ENCODE measurements around the gene MEGF6.

The MEGF6 gene

DNA sequence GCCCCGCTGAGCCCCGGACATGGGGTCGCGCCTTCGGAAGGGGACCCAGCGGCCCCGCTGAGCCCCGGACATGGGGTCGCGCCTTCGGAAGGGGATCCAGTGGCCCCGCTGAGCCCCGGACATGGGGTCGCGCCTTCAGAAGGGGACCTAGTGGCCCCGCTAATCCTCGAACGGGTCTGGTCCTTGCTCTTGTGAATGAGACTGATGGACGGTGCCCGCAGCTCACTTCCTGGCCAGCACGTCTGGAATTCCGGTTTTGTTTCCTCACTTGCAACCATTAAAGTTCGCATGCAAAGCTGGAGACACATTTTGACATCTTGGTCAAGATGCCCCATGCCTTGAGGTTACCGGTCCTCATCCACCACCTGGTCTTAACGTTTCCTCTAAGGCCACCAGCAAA is 33.0 kb upstream of the MEGF6 start:
- FAIRE-seq (no peak), DNase-seq (ENCODE audit: low spot score) (no peak)

DNA sequence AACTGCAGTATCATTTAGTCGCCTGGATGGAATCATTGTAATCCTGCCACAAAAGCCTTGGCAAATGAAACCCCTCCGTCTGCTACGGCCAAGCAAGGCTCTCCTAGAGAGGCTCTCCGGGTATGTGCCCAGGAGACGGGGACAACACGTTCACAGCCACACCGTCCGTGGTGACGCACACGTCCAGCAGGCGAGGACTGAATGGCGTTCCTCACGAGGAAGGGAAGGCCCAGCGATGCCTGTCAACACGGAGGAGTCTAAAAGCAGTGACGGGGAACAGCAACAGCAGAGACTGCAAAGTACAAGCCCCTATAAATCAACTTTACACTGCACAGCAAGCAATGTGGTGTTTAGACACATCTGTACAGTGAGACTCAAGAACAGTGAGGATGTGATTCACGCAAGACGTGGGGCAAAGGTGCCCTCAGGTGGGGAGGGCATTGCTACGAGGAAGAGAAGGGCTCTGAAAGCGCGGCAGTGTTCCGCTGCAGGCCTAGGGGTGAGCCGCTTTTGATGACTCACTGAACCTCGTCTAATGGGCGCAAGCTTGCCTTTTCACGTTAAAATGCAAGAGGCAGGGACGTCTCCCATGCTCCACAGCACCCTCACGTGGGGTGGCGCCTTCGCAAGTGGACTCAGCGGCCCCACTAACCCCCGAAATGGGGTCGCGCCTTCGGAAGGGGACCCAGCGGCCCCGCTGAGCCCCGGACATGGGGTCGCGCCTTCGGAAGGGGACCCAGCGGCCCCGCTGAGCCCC is 31.8 kb upstream of the MEGF6 start:
- FAIRE-seq: no peak

DNA sequence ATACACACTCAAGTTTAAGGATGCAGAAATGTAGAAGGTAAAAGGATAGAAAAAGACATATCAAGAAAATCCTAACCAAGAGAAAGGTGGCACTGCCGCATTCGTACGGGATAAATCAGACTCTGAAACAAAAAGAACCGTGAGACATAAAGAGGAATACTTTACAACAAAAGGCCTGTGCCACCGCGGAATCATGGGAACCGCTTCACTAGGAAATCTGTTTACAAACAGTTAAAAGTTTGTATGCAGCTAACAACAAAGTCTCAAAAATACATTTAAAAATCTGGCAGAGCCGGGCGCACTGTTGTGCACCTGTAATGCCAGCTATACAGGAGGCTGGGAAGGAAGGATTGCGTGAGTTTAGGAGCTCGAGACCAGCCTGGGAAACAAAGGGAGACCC is 30.5 kb upstream of the MEGF6 start:
- no peak for DNase-seq (ENCODE audit: low spot score)

More for the DNA sequence above, 31.8 kb upstream of the MEGF6 start:
- no peak for DNase-seq (ENCODE audit: low spot score)

DNA sequence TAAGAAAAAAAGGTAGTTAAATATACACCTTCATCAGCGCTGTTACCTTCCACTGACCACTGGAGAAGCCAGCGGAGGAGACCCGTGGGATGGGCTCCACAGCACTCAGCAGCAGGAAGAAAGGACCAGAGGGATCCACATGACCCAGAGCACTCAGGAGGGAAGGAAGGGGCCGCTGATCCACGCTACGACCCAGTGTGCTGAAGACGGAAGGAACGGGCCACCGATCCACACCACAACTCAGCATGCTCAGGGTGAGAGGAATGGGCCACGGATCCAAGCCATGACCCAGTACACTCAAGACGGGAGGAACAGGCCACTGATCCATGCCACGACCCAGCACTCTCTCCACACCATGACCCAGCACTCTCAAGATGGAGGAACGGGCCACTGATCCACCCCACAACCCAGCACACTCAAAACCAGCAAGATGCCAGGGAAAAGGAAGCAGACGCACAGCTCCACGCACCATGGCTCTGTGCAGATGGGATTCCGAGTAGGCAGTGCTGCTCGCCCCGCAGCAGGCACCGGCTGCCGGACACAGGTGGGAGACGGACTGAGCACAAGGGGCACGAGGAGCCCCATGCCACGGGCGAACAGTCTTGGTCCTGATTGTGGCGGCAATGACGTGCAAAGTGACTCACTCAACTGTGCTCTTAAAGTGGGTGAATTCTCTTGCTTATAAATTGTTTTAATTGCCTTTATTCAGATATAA is 29.9 kb upstream of the MEGF6 start:
- FAIRE-seq: no peak

More for the DNA sequence above, 30.5 kb upstream of the MEGF6 start:
- FAIRE-seq: no peak

DNA sequence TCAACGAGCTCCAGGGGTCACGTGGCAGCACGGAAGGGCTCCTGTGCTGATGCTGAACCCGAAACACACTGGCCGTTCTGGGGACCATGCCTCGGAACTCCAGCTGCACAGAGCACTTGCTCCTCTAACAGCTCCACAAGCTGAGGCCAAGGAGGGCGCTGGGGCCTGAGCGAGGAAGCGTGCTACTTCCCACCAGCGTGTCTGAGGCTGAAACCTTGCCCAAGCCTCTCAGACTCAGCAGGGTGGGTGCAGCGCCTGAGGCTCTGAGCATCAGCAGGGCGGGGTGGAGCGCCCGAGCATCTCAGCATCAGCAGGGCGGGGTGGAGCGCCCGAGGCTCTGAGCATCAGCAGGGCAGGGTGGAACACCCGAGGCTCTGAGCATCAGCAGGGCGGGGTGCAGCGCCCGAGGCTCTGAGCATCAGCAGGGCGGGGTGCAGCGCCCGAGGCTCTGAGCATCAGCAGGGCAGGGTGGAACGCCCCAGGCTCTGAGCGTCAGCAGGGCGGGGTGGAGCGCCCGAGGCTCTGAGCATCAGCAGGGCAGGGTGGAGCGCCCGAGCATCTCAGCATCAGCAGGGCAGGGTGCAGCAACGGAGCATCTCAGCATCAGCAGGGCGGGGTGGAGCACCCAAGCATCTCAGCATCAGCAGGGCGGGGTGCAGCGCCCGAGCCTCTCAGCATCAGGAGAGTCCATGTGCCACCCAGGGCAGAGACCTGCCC is 29.0 kb upstream of the MEGF6 start:
- FAIRE-seq (no peak), DNase-seq (ENCODE audit: low spot score) (no peak)

More for the DNA sequence above, 29.9 kb upstream of the MEGF6 start:
- DNase-seq (ENCODE audit: low spot score): no peak

DNA sequence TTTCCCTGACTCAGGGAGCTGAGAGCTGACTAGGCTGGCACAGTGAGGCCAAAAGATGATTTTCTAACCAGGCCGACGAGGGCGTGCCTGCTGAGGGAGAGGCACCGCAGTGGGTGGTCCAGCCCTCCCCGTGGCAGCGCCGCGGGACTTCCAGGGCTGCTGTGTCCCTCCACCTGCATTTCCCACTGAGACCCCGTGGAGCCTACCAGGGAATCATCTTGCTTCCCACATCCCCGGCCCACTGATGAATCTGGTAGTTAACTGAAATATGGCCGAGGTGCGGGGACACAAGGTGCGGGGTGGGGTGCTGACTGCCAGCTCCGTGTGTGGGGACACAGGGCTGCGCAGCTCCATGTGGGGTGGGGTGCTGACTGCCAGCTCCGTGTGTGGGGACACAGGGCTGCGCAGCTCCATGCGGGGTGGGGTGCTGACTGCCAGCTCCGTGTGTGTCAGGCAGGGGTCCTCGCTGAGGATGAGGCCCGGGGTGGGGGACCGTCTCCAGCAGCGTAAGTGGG is 28.1 kb upstream of the MEGF6 start:
- FAIRE-seq (no peak), DNase-seq (ENCODE audit: low spot score) (no peak)

DNA sequence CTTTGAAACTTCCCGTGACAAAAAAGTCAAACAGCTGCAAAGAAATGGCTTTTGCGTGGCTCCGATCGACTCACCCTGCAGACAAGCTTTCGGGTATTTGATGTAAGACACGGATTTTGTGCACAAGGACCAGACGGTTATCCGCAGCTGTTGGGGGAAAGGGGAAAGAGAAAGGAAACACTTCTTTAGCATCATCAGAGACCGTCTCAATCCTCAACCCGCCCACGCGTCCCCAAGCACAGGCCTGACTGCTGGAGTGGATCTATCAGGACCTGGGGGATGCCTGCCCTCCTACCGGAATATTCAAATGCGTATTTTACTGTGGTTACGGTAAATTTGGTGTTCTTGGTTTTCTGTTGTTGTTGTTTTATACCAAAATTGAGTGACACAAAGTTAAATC is 27.4 kb upstream of the MEGF6 start:
- DNase-seq (ENCODE audit: low spot score) (no peak), FAIRE-seq (no peak)

DNA sequence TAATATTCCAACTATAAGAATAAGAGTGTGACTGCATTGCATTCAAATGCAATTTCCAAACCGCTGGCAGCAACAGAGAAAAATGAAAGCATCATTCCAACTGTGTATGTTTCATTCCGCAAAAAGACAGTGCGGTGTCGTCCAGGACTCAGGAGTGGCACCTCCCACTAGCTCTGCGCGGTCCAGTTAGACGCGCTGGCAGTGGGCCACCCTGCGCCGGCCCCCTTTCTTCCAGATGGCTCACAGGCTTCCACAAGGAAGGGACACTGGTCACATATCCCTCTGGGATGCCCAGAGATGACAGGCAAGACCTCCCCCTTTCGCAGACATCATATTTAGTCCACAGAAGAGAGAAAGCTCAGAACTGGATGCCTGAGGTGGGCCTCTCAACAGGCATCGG is 26.7 kb upstream of the MEGF6 start:
- DNase-seq (ENCODE audit: low spot score): no peak
- no peak for FAIRE-seq

DNA sequence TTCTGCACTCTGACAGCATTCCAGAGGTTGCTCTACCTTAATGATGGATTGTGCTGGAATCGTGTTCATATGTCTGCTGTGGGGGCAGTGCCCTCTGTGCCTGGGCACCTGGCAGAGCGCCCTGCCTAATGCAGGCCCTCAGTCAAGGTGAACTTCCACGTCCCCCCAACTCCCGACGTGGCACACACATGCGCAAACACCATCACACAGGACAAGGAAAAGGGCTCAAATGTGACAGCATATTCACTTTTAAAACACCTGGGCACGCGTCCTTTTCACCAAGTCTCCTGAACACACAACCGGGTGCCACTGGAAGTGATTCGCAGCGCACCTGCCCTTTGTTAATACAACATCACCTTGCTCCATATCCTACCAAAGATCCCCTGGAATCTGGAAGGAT is 25.2 kb upstream of the MEGF6 start:
- no peak for DNase-seq (ENCODE audit: low spot score)
- FAIRE-seq: no peak

DNA sequence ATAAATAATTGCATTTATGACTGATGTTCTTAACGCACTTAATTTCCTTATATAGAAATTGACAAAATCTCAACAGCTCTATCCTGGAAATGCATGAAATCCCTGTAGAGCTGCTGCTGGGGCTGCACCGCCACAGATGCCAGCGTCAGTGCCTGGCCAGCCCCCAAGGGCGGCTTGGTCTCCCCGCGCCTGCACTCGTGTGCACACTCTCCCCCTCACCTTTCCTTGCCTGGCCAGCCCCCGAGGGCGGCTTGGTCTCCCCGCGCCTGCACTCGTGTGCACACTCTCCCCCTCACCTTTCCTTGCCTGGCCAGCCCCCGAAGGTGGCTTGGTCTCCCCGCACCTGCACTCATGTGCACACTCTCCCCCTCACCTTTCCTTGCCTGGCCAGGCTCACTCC is 24.8 kb upstream of the MEGF6 start:
- FAIRE-seq (no peak), DNase-seq (ENCODE audit: low spot score) (no peak)

DNA sequence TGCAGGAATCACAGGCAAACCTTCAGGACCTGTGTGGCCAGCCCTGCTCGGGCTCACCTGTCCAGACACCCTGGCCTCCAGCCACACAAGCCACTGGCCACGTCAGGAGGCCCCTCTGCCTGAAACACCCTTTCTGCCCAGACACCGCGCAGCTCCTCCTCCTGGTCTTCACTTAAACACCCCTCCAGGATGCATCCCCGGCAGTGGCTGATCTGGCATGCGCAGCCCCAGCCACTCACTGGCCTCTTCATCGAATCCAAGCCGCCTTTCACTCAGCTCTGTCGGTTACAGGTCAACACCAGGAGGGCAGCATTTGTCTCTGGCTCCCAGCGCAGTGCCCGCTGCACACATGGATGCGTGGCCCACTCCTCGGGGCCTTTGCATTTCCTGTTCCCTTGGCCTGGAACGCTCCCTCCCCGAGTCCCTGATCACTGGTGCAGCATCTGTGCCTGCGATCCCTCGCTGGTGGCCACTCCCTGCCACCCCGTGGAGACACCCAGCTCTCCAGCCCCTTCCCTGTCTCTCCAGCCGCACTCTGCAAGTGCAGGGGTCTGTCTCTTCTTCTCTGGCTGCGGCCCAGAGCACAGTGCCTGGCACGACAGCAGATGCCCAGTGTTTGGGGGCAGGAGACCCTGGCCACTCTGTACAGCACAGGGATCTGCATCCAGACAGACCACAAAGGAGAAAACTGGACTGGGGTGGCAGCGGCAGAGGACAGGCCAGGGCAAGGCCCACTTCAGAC is 22.9 kb upstream of the MEGF6 start:
- FAIRE-seq (no peak), DNase-seq (ENCODE audit: low spot score) (no peak)

DNA sequence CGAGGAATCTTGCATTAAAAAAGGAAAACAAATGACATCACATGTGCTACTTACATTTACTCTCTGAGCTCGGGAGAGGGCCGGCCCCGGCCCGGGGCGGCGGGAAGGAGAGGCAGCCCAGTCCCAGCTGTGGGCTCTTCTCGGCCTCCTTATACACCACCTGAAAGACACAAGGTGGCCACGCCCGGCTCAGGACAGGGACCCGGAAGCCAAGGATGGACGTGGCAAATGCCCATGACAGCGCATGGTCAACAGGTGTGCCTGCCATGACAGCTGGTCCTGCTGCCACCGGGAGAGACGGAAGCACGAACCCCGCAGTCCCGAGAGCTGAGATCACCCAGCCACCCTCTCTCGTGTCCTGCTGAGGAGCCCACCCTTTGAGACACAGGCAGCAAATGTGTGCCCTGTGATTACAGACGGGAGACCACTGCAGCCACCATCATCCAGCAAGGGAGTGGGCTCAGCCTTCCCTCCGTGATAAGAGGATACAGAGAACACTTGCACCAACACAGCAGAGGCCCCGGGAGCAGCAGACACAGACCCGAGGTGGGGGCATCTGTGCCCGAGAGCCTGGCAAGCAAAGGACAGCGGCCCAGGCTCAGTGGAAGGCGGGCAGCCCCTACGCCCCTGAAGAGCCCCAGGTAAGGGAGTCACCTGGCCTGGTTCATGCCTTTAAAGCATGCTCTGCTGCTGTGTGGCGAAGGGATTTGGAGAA is 22.2 kb upstream of the MEGF6 start:
- FAIRE-seq (no peak), DNase-seq (ENCODE audit: low spot score) (no peak)

DNA sequence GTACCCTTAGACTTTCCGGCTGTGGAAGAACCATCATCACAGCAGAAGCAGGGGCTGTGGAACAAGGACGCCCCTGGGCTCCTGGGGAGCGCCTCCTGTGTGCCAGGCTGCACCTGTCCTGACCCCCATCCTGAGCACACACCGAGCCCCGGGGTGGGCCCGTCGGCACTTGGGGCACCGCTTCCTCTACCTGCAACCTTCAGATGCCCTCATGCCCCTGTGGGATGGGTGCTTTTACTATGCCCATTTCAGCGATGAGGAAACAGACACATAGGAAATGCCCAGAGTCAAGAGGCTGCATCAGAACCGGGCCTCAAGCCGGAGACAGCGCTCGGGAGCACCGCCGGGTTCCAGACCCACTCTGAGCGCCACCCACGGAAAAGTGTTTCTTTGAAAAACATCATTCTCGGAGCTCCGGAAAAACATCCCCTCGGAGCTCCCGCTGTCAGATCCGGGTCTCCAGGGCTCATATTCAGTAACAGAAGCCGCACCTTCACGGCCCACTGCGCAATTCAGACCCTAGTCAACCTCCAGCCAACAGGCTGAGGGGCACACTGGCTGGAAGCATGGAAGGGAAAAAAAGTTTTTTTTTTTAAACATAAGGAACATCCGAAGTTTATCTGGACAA is 21.5 kb upstream of the MEGF6 start:
- FAIRE-seq (no peak), DNase-seq (ENCODE audit: low spot score) (no peak)

DNA sequence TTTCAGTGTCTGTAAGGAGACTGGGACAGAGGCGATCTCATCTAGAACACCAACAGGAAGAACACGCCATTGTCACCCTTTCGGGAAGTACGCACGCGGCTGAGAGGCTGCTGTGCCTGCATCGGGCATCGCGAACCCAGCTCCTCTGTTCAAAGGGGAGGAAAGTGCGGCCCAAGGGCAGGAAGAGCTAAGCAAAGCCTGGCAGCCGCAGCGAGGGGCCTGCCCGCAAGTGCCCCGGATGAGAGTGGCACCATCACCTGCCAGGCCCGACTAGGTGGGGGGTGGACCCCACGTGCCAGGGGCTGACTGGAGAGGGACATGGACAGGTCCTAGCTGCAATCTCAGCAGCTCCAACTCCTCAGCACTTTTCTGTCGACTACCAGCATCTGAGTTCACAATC is 21.0 kb upstream of the MEGF6 start:
- FAIRE-seq (no peak), DNase-seq (ENCODE audit: low spot score) (no peak)

DNA sequence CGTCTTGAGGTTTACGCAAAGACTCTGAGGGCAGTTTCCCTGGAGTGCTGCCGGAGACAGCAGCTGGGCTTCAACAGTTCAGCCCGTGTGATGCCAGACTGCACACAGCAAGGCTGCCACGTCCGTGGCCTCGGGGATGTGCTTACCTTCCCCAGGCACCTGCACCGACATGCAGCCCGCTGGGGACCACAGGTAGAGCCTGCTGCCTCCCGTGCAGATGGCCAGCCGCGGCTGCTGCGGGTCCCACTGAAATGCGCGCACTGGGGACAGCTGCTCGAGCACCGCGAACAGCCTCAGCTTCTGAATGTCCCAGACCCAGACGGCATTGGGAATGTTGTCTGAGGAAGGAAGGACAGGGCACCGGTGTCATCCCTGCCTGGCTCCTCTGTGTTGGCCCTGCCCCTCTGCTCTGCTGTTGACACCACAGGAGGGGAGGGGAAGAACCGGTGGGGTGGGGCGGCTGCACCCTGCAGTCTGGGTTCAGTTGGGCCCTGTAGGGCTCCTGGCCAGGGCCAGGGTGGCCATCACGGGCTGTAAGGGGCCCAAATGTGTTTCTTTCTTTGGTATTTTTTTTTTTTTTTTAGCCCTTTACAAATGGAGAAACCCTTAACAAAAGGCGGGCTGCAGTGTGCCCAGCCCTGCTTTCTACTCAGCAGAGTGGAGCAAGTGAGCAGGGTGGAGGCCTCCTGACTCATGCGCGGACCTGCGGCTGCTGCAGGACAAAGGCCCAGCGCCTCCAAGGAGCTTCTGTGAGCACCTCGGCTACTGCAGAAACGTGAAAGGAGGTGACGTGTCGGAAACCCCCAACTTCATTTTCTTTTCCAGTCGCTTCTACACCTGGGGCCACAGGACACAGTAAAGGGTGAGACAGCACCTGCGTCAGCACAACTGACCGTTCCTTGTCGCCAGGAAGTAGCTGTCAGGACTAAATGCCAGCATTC is 20.3 kb upstream of the MEGF6 start:
- FAIRE-seq (no peak), DNase-seq (ENCODE audit: low spot score) (no peak)

DNA sequence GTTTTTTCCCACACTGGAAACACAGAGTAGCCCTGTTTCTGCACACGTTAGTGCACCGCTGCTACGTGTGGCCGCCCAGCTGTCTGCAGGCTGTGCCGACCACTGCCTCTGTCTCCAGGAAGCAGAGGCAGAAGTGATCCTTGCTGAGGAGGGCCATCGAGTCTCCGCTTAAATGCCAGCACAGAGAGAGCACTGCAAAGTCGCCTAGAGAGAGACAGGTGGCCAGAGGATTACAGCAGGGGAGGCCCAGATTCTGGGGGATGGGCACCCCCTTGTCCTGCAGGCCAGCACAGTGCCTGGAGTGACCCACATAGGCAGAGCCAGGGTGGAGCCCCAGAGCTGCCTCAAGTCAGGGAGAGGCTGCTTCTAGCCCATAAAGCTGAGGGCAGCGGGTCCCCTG is 19.6 kb upstream of the MEGF6 start:
- no peak for DNase-seq (ENCODE audit: low spot score)
- FAIRE-seq: no peak

DNA sequence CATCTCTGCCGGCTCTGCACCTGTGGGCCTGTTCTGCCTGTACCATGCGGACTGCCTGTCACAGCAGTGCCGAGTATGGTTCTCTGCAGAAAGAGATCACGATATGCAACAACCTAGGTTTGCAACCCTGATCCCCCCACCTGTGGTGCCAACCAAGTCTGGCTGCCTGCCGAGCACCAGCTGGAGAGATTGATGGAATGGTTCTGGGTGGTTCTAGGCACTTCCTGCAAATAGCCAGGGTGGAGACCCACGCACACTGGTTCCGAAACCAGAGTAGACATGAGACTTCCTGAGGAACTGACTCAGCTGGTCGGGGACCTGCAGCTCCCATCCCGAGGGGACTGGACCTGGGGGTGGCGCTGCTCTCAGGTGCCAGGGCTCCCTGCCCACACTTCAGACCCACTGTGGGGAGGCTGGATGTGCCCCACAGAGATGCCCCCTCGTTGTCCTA is 18.9 kb upstream of the MEGF6 start:
- no peak for DNase-seq (ENCODE audit: low spot score)
- no peak for FAIRE-seq

DNA sequence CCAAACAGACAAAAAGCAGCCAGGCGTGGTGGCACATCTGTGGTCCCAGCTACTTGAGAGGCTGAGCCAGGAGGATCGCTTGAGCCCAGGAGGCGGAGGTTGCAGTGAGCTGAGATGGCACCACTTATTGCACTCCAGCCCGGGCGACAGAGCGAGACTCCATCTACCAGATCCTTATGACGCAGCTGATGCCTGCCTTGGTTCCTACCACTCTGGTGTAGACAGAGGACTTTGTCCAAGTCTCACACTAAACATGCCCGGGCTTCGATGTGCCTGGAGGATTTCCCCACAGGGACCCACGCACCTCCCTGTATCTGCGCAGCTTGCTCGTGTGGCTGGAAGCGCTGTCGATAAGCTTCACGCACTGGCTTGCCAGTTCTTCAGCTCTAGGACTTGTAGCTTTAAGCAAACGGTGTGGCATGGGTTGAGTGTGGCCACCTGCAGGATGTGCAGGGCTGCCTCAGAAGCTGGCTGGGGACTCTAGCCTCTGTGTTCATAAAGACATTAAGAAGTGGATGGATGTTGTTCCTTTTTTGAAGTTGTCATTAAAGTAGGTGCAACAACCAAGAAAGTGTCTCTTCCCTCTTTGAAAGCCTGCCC is 18.4 kb upstream of the MEGF6 start:
- FAIRE-seq: no peak
- no peak for DNase-seq (ENCODE audit: low spot score)

DNA sequence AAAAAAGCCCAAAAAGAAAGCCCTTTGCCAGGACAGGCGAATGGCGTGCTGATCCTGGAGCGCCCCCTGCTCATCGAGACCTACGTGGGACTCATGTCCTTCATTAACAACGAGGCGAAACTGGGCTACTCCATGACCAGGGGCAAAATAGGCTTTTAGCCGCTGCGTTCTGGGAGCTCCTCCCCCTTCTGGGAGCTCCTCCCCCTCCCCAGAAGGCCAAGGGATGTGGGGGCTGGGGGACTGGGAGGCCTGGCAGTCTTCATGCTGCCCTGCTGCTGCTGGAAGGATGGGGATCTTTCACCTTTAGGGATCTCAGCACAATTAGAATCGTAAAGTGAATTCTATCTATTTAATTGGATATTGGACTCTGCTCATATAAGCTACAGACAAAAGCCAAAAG is 17.1 kb upstream of the MEGF6 start:
- FAIRE-seq (no peak), DNase-seq (ENCODE audit: low spot score) (no peak)

All from RCC 7860 (cell line).